Natural killer cell (primary cell): Measurements from ENCODE around the gene TBCEL. TPM values are rescaled to one million over a fixed set of nuclear protein-coding genes. Genes with fewer than 3 reads are reported as not detected.

Source experiments
- ATAC-seq, 3 donors: fragments of 150-1000 bp in 2 of 3; fragments of 200-7000 bp in 1 of 3; cut with Tn5 transposase; 1 replicate in 1 of 3; 2 replicates in 2 of 3; pipeline ENCODE4 v1.10.0; 2021; ENCODE audit warnings: mild to moderate bottlenecking in 2 of 3, moderate library complexity in 2 of 3
- DNase-seq, 2 donors: peaks; one replicate each; pipeline versions ENCODE4 v3.0.0 to v3.0.0-alpha.2; 2013 to 2021; ENCODE audit warnings: mixed read lengths in 1 of 2
- H3K27ac ChIP-seq: one replicate; pipeline ENCODE4 v1.5.1; 2013; ENCODE audit warnings: mild to moderate bottlenecking, low read length
- H3K27me3 ChIP-seq: one replicate; pipeline ENCODE4 v1.6.1; 2013; ENCODE audit warnings: low read length; ENCODE audit not compliant: control insufficient read depth, insufficient read depth
- H3K36me3 ChIP-seq: one replicate; pipeline ENCODE4 v1.6.1; 2013; ENCODE audit warnings: low read length; ENCODE audit not compliant: control insufficient read depth, insufficient read depth
- H3K4me1 ChIP-seq: one replicate; pipeline ENCODE4 v1.6.1; 2013; ENCODE audit warnings: low read length; ENCODE audit not compliant: control insufficient read depth, insufficient read depth
- H3K4me3 ChIP-seq: one replicate; pipeline ENCODE4 v1.5.1; 2013; ENCODE audit warnings: low read length
- H3K9me3 ChIP-seq: one replicate; pipeline ENCODE4 v1.6.1; 2013; ENCODE audit warnings: low read length; ENCODE audit not compliant: control insufficient read depth, insufficient read depth
- H3K27ac Mint-ChIP-seq, 2 donors: one replicate each; pipeline ENCODE4 v1.8.0; 2022; ENCODE audit warnings: mild to moderate bottlenecking in 2 of 2, mixed read lengths in 2 of 2, moderate library complexity in 1 of 2
- H3K27me3 Mint-ChIP-seq, 2 donors: one replicate each; pipeline ENCODE4 v1.8.0; 2022; ENCODE audit warnings: low read depth in 2 of 2, mixed read lengths in 2 of 2
- H3K36me3 Mint-ChIP-seq: one replicate; pipeline ENCODE4 v1.8.0; 2022; ENCODE audit warnings: mixed read lengths
- H3K4me1 Mint-ChIP-seq, 2 donors: one replicate each; pipeline ENCODE4 v1.8.0; 2022; ENCODE audit warnings: mixed read lengths in 2 of 2
- H3K4me3 Mint-ChIP-seq: one replicate; pipeline ENCODE4 v1.8.0; 2022; ENCODE audit warnings: mild to moderate bottlenecking, moderate library complexity, mixed read lengths
- H3K9me3 Mint-ChIP-seq, 2 donors: one replicate each; pipeline ENCODE4 v1.8.0; 2022; ENCODE audit warnings: mixed read lengths in 2 of 2
- CTCF ChIP-seq: fragments of 200-600 bp; IDR thresholded peaks from one replicate; pipeline ENCODE4 v1.8.0; 2022; ENCODE audit warnings: antibody characterized with exemption
- WGBS: methylation state at CpG from one replicate; pipeline ENCODE4 v1.1.7; 2013; ENCODE audit warnings: missing lambda C conversion rate; ENCODE audit not compliant: insufficient coverage; 5-methylcytosine and 5-hydroxymethylcytosine counted together
- intact Hi-C: fragments of 100-400 bp; cut with micrococcal nuclease; formaldehyde crosslinking; loops from one replicate; pipeline ENCODE4 v1.14.2; 2022
- total RNA-seq, 4 donors: library from RNA; stranded (reverse); fragments of 120-200 nt in 1 of 4; gene quantifications; one replicate each; pipeline versions ENCODE4 v1.2.3 to v1.2.4, GENCODE V29; 2013 to 2022

TBCEL gene
- total RNA-seq, 3 donors from 2014 or later (not counting 1 experiment from before 2014, with no cell fraction given), result 34.0 to 40.2 (median 37.9) TPM

GRCh38 chr11:121032546-121032945, 8.6 kb downstream of the TBCEL start:
- H3K4me3 Mint-ChIP-seq, result no peak overlapping the region
- no peaks in the 10 kb centered on the region for H3K9me3 Mint-ChIP-seq
- no peak overlapping the region for H3K27ac ChIP-seq
- no peaks in the 10 kb centered on the region for H3K36me3 ChIP-seq
- no peak for TF ChIP-seq CTCF
- DNase-seq, result no peak
- H3K27ac Mint-ChIP-seq, result no peak overlapping the region
- 90% methylated on average over 3 of the region's 3 CpGs for WGBS
- peaks cover 28 to 34% of the 10 kb centered on the region in 2 donors for H3K4me1 Mint-ChIP-seq
- no peaks in the 10 kb centered on the region for H3K36me3 Mint-ChIP-seq
- no peaks in the 10 kb centered on the region for H3K4me1 ChIP-seq
- intact Hi-C loops, result no loop called here
- H3K27me3 ChIP-seq, result no peaks in the 10 kb centered on the region
- H3K4me3 ChIP-seq, result no peak overlapping the region
- no peak for ATAC-seq
- H3K27me3 Mint-ChIP-seq, result no peaks in the 10 kb centered on the region
- no peaks in the 10 kb centered on the region for H3K9me3 ChIP-seq

- Histone ChIP-seq H3K27ac (no peak overlapping the region), H3K4me1 (no peaks in the 10 kb centered on the region), H3K27me3 (no peaks in the 10 kb centered on the region), H3K4me3 (no peak overlapping the region), H3K36me3 (no peaks in the 10 kb centered on the region), H3K9me3 (no peaks in the 10 kb centered on the region)
- ATAC-seq (no peak), DNase-seq (no peak)
- no peaks in the 10 kb centered on the region for H3K9me3 Mint-ChIP-seq
- 96% methylated on average over 3 of the region's 4 CpGs for WGBS
- intact Hi-C loops, result no loop called here
- H3K27ac Mint-ChIP-seq, result no peak overlapping the region
- TF ChIP-seq CTCF, result no peak
- no peaks in the 10 kb centered on the region for H3K36me3 Mint-ChIP-seq
- no peak overlapping the region for H3K4me3 Mint-ChIP-seq
- H3K4me1 Mint-ChIP-seq, result peaks cover 25 to 35% of the 10 kb centered on the region in 2 donors
- H3K27me3 Mint-ChIP-seq, result no peaks in the 10 kb centered on the region
These were observed 9.7 kb downstream of the TBCEL start for GRCh38 chr11:121033635-121034034.

DNA sequence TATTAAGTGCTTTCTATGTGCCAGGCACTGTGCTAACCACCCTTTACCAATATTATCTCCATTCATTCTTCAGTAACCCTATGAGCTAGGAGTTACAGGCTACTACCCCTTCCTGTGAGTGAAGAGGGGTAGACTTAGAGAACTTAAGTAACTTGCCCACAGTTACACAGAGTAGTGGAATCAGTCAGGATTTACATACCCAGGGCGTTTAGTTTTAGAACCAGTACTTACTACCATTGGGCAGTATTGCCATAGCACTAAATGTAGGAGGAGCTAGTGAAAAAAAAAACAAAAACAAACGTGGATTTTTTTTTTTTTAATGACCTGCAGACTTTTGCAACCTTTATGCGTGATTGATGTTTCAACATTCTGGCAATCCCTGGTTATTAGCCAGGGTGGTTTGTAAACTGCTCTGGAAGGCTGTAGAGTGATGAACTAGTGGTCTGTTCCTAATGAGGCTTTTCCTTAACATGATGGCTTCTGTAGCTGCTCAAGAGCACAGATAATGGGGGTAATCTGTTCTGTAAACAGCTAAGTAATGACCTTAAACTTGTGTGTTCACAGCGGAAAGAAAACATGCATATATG, 11.4 kb downstream of the TBCEL start:
- H3K4me3 Mint-ChIP-seq, result no peak overlapping the region
- no peaks in the 10 kb centered on the region for H3K9me3 Mint-ChIP-seq
- Histone ChIP-seq H3K36me3 (no peaks in the 10 kb centered on the region), H3K27ac (no peak overlapping the region), H3K9me3 (no peaks in the 10 kb centered on the region), H3K4me1 (no peaks in the 10 kb centered on the region), H3K27me3 (no peaks in the 10 kb centered on the region), H3K4me3 (no peak overlapping the region)
- TF ChIP-seq CTCF, result no peak
- ATAC-seq (no peak), DNase-seq (no peak)
- H3K36me3 Mint-ChIP-seq, result no peaks in the 10 kb centered on the region
- peaks cover 17 to 39% of the 10 kb centered on the region in 2 donors for H3K4me1 Mint-ChIP-seq
- intact Hi-C loops, result no loop called here
- WGBS, result 91% methylated on average over 3 of the region's 4 CpGs
- H3K27me3 Mint-ChIP-seq, result no peaks in the 10 kb centered on the region
- peak overlapping the region in 1 of 2 donors; percentile 29 for H3K27ac Mint-ChIP-seq

GRCh38 chr11:121035780-121036179, 11.9 kb downstream of the TBCEL start:
- DNase-seq (no peak), ATAC-seq (no peak)
- peak overlapping the region in 1 of 2 donors; percentile 29 for H3K27ac Mint-ChIP-seq
- peaks cover 15 to 35% of the 10 kb centered on the region in 2 donors for H3K4me1 Mint-ChIP-seq
- H3K27me3 ChIP-seq, result no peaks in the 10 kb centered on the region
- H3K9me3 ChIP-seq, result no peaks in the 10 kb centered on the region
- H3K4me1 ChIP-seq, result no peaks in the 10 kb centered on the region
- intact Hi-C loops, result no loop called here
- no peak overlapping the region for H3K4me3 ChIP-seq
- no peak overlapping the region for H3K4me3 Mint-ChIP-seq
- TF ChIP-seq CTCF, result no peak
- H3K27ac ChIP-seq, result no peak overlapping the region
- 38% methylated on average over 3 of the region's 3 CpGs for WGBS
- H3K9me3 Mint-ChIP-seq, result no peaks in the 10 kb centered on the region
- no peaks in the 10 kb centered on the region for H3K36me3 ChIP-seq
- no peaks in the 10 kb centered on the region for H3K36me3 Mint-ChIP-seq
- H3K27me3 Mint-ChIP-seq, result no peaks in the 10 kb centered on the region
